HepG2 (cell line): Measurements from ENCODE around the gene EDN2. TPM values are rescaled to one million over a fixed set of nuclear protein-coding genes. Genes with fewer than 3 reads are reported as not detected.

ENCODE experiments used
- ATAC-seq: fragments of 200-7000 bp; cut with Tn5 transposase; 3 replicates; pipeline ENCODE4 v1.9.1; 2020; ENCODE audit warnings: mild to moderate bottlenecking, moderate library complexity
- BruUV-seq: library from RNA; stranded (reverse); fragments of 400-500 nt; replicated peaks from 2 replicates; lab custom pipeline; 2021; lab: Mats Ljungman, UMichigan
- CTCF ChIA-PET: fragments of 300-600 bp; formaldehyde crosslinking; extraction: SDS; loops from one replicate; lab custom pipeline; 2021; ENCODE audit warnings: low total read pairs, inconsistent platforms, low intra/inter-chr PET ratio; lab: Yijun Ruan, JAX
- POLR2A ChIA-PET: fragments of 350-600 bp; sonication (Branson Sonifier 250); formaldehyde crosslinking; loops from one replicate; lab custom pipeline; 2020; ENCODE audit warnings: antibody characterized with exemption, inconsistent platforms; lab: Yijun Ruan, JAX
- DNase-seq: peaks from one replicate; pipeline ENCODE4 v3.0.0-alpha.2; 2015; ENCODE audit warnings: low spot score
- FAIRE-seq: peaks from 3 replicates; lab custom pipeline; 2011; peaks lifted over from hg19 to GRCh38; lab: Jason Lieb, UNC
- H2AFZ ChIP-seq: one replicate; pipeline ENCODE4 v1.6.1; 2011; ENCODE audit warnings: low read length, inconsistent platforms
- H3K27ac ChIP-seq: fragments of 300-600 bp; 3 replicates; pipeline ENCODE4 v1.8.0; 2011; ENCODE audit warnings: mixed run types, mild to moderate bottlenecking, mixed read lengths, low read length, inconsistent platforms; ENCODE audit not compliant: insufficient read depth; ENCODE audit errors: extremely low read length
- H3K27me3 ChIP-seq, 2 experiments: fragments of 200-600 bp in 1 of 2; 2 replicates in 1 of 2; 3 replicates in 1 of 2; pipeline versions ENCODE4 v1.6.0 to v1.8.0; 2011; ENCODE audit warnings: low read length in 2 of 2, mild to moderate bottlenecking in 2 of 2, moderate library complexity in 2 of 2, inconsistent platforms in 1 of 2; ENCODE audit not compliant: insufficient read depth in 2 of 2, control insufficient read depth in 1 of 2
- H3K36me3 ChIP-seq, 2 experiments: fragments of 200-600 bp in 1 of 2; replicated peaks in 1 of 2; 2 replicates in 1 of 2; 3 replicates in 1 of 2; pipeline versions ENCODE4 v1.5.1 to v1.8.0; 2011; ENCODE audit warnings: low read length in 2 of 2, inconsistent platforms in 1 of 2; ENCODE audit not compliant: insufficient read depth in 2 of 2, control insufficient read depth in 1 of 2
- H3K4me1 ChIP-seq: 2 replicates; pipeline ENCODE4 v1.5.1; 2012; ENCODE audit warnings: low read length, inconsistent platforms; ENCODE audit not compliant: insufficient read depth
- H3K4me2 ChIP-seq: 2 replicates; pipeline ENCODE4 v1.6.0; 2011; ENCODE audit warnings: low read depth, low read length, inconsistent platforms
- H3K4me3 ChIP-seq, 3 experiments: fragments of 200-600 bp in 1 of 3; sonication (generic), shearing (Covaris generic) in 1 of 3; replicated peaks in 1 of 3; 2 replicates each; pipeline ENCODE4 v1.5.1; 2011 to 2016; ENCODE audit warnings: low read length in 3 of 3, inconsistent platforms in 2 of 3, low read depth in 2 of 3, mild to moderate bottlenecking in 2 of 3, control low read depth in 1 of 3, mixed read lengths in 1 of 3; ENCODE audit not compliant: insufficient read depth in 1 of 3
- H3K79me2 ChIP-seq: one replicate; pipeline ENCODE4 v1.6.1; 2011; ENCODE audit warnings: low read length, inconsistent platforms; ENCODE audit not compliant: insufficient read depth
- H3K9ac ChIP-seq: 2 replicates; pipeline ENCODE4 v1.6.0; 2011; ENCODE audit warnings: mild to moderate bottlenecking, low read depth, low read length, inconsistent platforms; ENCODE audit not compliant: insufficient read depth
- H3K9me3 ChIP-seq: 2 replicates; pipeline ENCODE4 v1.5.1; 2012; ENCODE audit warnings: mild to moderate bottlenecking, low read length
- H4K20me1 ChIP-seq: 2 replicates; pipeline ENCODE4 v1.6.0; 2011; ENCODE audit warnings: inconsistent platforms, mild to moderate bottlenecking, low read length, moderate library complexity; ENCODE audit not compliant: insufficient read depth
- CREBL2 ChIP-seq: sonication (generic); formaldehyde crosslinking; IDR thresholded peaks from 2 replicates; pipeline ENCODE4 v1.8.1; 2023; ENCODE audit warnings: missing genetic modification reagents, mild to moderate bottlenecking, borderline replicate concordance
- KAT2B ChIP-seq: fragments of 150-350 bp; IDR thresholded peaks from 2 replicates; pipeline ENCODE4 v1.6.1; 2014; ENCODE audit warnings: low read depth, low read length, borderline replicate concordance
- KDM6A ChIP-seq: IDR thresholded peaks from 2 replicates; pipeline ENCODE4 v1.6.1; 2016; ENCODE audit warnings: low read depth
- MXD4 ChIP-seq: IDR thresholded peaks from 2 replicates; pipeline ENCODE4 v1.6.1; 2016; ENCODE audit warnings: mild to moderate bottlenecking, missing biosample characterization, missing genetic modification reagents
- NCOA5 ChIP-seq: sonication (generic); formaldehyde crosslinking; IDR thresholded peaks from 2 replicates; pipeline ENCODE4 v1.4.0; 2020; ENCODE audit warnings: missing genetic modification reagents
- PITX1 ChIP-seq: sonication (generic); formaldehyde crosslinking; IDR thresholded peaks from 2 replicates; pipeline ENCODE4 v1.5.1; 2020; ENCODE audit warnings: mild to moderate bottlenecking, missing genetic modification reagents
- REST ChIP-seq, 2 experiments: IDR thresholded peaks; 2 replicates each; pipeline ENCODE4 v1.6.1; 2011 to 2012; ENCODE audit warnings: low read length in 2 of 2, borderline replicate concordance in 1 of 2, low read depth in 1 of 2, mild to moderate bottlenecking in 1 of 2, moderate library complexity in 1 of 2
- ZNF383 ChIP-seq: sonication (generic); formaldehyde crosslinking; IDR thresholded peaks from 2 replicates; pipeline ENCODE4 v1.4.0; 2020; ENCODE audit warnings: missing genetic modification reagents, mild to moderate bottlenecking, borderline replicate concordance
- ZNF446 ChIP-seq: sonication (generic); formaldehyde crosslinking; IDR thresholded peaks from 2 replicates; pipeline ENCODE4 v1.5.0; 2020; ENCODE audit warnings: mild to moderate bottlenecking, missing genetic modification reagents
- ZNF564 ChIP-seq: sonication (generic); formaldehyde crosslinking; IDR thresholded peaks from 2 replicates; pipeline ENCODE4 v1.8.1; 2023; ENCODE audit warnings: mild to moderate bottlenecking, missing genetic modification reagents
- ZNF713 ChIP-seq: sonication (generic); formaldehyde crosslinking; IDR thresholded peaks from 2 replicates; pipeline ENCODE4 v1.4.0; 2020; ENCODE audit warnings: mild to moderate bottlenecking, missing genetic modification reagents
- ZNF747 ChIP-seq: sonication (generic); formaldehyde crosslinking; IDR thresholded peaks from 2 replicates; pipeline ENCODE4 v1.8.1; 2023; ENCODE audit warnings: missing genetic modification reagents, mild to moderate bottlenecking, borderline replicate concordance
- WGBS: methylation state at CpG from one replicate; pipeline ENCODE4 v1.1.6; 2017; ENCODE audit warnings: low lambda C conversion rate; 5-methylcytosine and 5-hydroxymethylcytosine counted together
- in situ Hi-C: cut with HindIII; loops from 2 replicates; pipeline ENCODE4 v1.10.0; 2017; ENCODE audit warnings: low pct_unique_long_range_greater_than_20kb; ENCODE audit not compliant: extremely low pct_ligation_motif_present
- intact Hi-C: fragments of 100-400 bp; cut with micrococcal nuclease; formaldehyde crosslinking; loops from one replicate; pipeline ENCODE4 v1.10.0; 2022; ENCODE audit not compliant: unreplicated experiment
- polyA plus RNA-seq, 8 experiments: library from polyadenylated mRNA; depleted of rRNA in 3 of 8; stranded (reverse) in 7 of 8; unstranded in 1 of 8; fragments of >200 nt; fragmentation: Illumina TruSeq in 4 of 8; extraction: Trizol in 4 of 8; gene quantifications; 2 replicates each; pipeline versions ENCODE4 v1.2.1 to v1.2.3, GENCODE V29; 2011 to 2016; ENCODE audit warnings: low read depth in 4 of 8, missing spikeins in 1 of 8, mixed read lengths in 1 of 8; ENCODE audit not compliant: insufficient read depth in 1 of 8
- total RNA-seq, 5 experiments: library from RNA; depleted of rRNA; stranded (reverse); fragments of >200 nt; fragmentation: Illumina TruSeq; extraction: Trizol; gene quantifications; 2 replicates each; pipeline ENCODE4 v1.2.3, GENCODE V29; 2016; ENCODE audit warnings: low read depth in 1 of 5
- TF ChIP-seq, protein P1 (sequence below): sonication (generic); formaldehyde crosslinking; IDR thresholded peaks from 2 replicates; pipeline ENCODE4 v1.4.0; 2020; ENCODE audit warnings: missing genetic modification reagents, borderline replicate concordance

EDN2 gene
- total and polyA plus RNA-seq, 2 of the 13 experiments (the other 11 are each of a cell fraction or from before 2014, with no cell fraction given): not detected

DNA sequence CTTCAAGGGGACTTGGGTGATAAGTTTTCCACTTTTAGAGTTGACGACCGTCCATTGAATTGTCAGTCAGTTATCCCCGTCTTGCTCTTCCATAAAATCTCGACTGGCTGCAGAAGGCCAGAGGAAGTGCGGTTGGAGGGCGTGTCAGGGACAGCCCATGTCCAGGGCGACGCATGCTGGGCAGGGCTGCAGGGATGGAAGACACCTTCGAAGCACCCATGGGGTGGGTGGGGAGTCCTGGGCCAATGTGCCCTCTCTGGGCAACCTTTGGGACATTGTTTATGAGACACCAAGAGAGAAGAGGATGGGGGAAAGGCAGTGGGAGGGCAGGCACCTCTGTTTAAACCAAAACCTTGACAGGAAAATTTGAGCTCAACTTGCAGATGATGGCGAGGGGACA, 38.6 kb upstream of the EDN2 start:
- intact Hi-C loops (no loop called here), in situ Hi-C loops (no loop called here)
- 4% methylated on average over 9 of the region's 10 CpGs for WGBS
- Histone ChIP-seq H3K27ac (no peak overlapping the region), H4K20me1 (no peaks in the 10 kb centered on the region), H3K27me3 (peaks cover 7 to 20% of the 10 kb centered on the region in 2 experiments; a peak in 3 of 5 replicates), H3K79me2 (no peaks in the 10 kb centered on the region), H3K36me3 (no peaks in the 10 kb centered on the region), H3K9me3 (peaks cover 5% of the 10 kb centered on the region; the same call in 1 of the 2 replicates), H2AFZ (no peak overlapping the region), H3K4me3 (no peak overlapping the region), H3K4me2 (no peak overlapping the region), H3K9ac (no peak overlapping the region), H3K4me1 (no peaks in the 10 kb centered on the region)
- BruUV-seq: no TSS peak
- no peak for DNase-seq
- no peak for ATAC-seq
- no peak for FAIRE-seq
- TF ChIP-seq ZNF383 (CRISPR knock-in tag): no peak
- ChIA-PET POLR2A (no interaction called here), CTCF (no interaction called here)

GRCh38 chr1:41521766-41522165, 37.3 kb upstream of the EDN2 start:
- no peaks in the 10 kb centered on the region for H3K79me2 ChIP-seq
- in situ Hi-C loops (no loop called here), intact Hi-C loops (no loop called here)
- H3K4me3 ChIP-seq: no peak overlapping the region
- no peaks in the 10 kb centered on the region for H3K9me3 ChIP-seq
- POLR2A ChIA-PET: no interaction called here
- H3K36me3 ChIP-seq: no peaks in the 10 kb centered on the region
- CTCF ChIA-PET: no interaction called here
- BruUV-seq: no TSS peak
- WGBS: 0% methylated on average over 2 of the region's 12 CpGs
- peaks cover 7 to 30% of the 10 kb centered on the region in 2 experiments; a peak in 3 of 5 replicates for H3K27me3 ChIP-seq
- ATAC-seq (no peak), DNase-seq (no peak), FAIRE-seq (no peak)
- no peak overlapping the region for H3K9ac ChIP-seq
- H3K4me2 ChIP-seq: no peak overlapping the region
- H3K27ac ChIP-seq: no peak overlapping the region
- no peak overlapping the region for H2AFZ ChIP-seq
- H4K20me1 ChIP-seq: no peaks in the 10 kb centered on the region
- no peaks in the 10 kb centered on the region for H3K4me1 ChIP-seq
- TF ChIP-seq REST (IDR thresholded peaks at IDR 0.05; ENCODE audit: borderline replicate concordance in 1 of 2, low read depth in 1 of 2, low read length in 2 of 2) (no peak), KDM6A (CRISPR knock-in tag) (no peak), MXD4 (CRISPR knock-in tag) (no peak), ZNF564 (no peak), CREBL2 (no peak), PITX1 (no peak), ZNF747 (CRISPR knock-in tag) (no peak), ZNF713 (no peak), ZNF446 (no peak), NCOA5 (no peak), KAT2B (no peak)
- TF ChIP-seq, protein P1, sequence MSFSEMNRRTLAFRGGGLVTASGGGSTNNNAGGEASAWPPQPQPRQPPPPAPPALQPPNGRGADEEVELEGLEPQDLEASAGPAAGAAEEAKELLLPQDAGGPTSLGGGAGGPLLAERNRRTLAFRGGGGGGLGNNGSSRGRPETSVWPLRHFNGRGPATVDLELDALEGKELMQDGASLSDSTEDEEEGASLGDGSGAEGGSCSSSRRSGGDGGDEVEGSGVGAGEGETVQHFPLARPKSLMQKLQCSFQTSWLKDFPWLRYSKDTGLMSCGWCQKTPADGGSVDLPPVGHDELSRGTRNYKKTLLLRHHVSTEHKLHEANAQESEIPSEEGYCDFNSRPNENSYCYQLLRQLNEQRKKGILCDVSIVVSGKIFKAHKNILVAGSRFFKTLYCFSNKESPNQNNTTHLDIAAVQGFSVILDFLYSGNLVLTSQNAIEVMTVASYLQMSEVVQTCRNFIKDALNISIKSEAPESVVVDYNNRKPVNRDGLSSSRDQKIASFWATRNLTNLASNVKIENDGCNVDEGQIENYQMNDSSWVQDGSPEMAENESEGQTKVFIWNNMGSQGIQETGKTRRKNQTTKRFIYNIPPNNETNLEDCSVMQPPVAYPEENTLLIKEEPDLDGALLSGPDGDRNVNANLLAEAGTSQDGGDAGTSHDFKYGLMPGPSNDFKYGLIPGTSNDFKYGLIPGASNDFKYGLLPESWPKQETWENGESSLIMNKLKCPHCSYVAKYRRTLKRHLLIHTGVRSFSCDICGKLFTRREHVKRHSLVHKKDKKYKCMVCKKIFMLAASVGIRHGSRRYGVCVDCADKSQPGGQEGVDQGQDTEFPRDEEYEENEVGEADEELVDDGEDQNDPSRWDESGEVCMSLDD (CRISPR knock-in tag): no peak
